Activated CD4-positive, alpha-beta T cell treated with anti-CD3 and anti-CD28 coated beads, Interleukin-2, amount 50 U/mL, for 24 hours (primary cell): ENCODE results near the gene PACSIN1.

ENCODE experiments used
- DNase-seq, 2 donors: peaks; one replicate each; pipeline ENCODE4 v3.0.0-alpha.2; 2020; ENCODE audit warnings: low read depth in 1 of 2, low spot score in 1 of 2

Gene PACSIN1

DNA sequence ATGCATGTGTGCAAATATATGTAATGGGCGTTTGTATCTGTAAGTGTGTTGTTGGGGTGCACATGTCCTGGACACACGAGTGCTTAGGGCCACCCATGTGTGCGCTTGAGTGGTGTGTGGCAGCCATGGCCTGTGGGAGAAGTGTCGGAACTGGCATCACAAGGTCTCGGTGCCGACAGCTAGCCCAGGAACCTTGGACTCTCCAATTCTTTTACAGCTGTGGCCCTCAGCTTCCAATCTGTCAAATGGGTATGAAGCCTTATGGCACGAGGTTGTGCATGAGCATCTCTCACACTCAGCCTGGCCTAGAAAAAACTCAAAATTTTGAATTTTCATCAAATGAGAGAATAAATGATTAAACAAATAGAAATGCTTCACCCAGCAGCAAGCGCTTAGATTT is 48.2 kb downstream of the PACSIN1 start:
- no peak for DNase-seq

DNA sequence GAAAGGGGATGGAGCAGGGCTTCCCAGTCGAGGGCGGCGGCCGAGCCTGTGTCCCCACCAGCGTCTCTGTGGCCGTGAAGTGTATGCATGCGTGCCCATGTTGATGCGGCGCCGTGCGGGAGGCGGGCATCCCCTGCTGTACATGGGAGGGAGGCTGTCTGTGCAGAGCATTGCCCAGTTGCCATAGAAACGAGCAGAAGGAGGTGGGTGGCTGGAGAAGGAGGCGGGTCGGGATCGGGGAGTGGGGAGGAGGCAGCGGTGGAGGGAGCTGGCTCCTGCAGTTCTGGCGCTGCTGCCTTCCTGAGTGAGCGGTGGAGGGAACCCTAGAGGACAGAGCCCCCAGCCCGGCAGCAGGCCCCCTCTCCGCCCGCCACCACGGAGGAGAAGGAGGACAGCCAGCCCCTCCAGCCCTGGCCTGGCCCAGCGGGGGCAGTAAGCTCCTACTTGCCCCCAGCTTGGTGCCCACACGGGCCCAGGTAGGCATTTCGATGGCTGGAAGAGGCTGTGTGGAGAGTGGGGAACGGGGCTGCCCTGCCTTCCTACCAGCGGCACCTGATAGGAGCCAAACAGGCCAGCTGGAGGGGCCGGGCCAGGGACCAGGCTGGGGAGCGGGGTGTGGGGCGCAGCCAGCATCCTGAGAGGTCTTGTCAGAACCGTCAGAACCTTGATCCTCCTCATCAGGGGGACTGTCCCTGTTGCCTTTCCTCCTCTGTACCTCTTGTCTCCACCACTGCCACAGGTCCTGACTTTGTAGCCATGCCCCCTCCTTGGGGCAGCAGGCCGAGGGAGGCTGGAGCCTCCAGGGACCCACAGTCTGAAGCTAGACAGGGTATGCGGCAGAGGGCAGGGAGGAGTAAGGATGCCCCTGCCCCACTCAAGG is 49.0 kb downstream of the PACSIN1 start:
- DNase-seq = no peak

DNA sequence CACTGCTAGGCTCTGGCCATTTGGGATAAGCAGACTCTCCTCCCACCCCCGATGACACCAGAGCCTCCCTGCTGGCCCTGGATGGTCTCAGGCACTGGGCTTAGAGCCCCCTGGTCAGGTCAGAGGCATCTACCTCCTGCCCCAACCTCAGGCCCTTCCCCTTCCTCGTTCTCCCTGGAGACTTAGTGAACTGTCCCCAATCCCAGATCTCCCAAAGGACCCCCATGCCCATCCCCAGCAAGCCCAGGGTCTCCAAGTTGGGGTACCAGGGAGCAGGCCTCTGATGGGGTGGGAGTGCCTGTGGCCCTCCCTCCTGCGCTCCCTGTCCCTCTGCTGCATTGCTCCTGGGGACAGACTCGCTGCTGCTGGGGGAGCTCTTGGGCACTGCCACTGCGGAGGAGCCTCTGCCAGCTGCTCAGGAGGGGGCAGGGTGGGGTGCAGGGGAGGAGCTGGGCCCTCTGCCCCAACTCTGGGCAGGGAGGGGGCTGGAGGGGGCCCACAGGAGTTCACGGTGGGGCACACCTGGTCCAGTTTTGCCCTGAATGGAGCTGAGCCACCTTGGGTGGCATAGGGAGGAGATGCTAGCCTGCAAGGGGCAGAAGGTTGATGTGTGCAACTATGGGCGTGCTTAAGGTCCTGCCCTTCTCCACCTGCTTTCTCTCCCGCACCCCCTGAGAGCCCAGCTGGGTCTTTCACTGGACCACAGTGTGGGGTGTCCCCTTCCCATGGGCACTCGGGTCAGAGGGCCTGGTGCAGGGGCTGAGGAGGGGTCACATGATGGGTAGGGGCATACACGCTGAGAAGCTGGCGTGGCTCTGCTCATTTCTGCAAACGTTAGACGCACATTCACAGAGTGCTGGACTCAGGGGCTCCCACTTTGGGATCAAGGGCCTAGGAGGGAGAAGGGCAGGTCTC is 49.9 kb downstream of the PACSIN1 start:
- DNase-seq = no peak

DNA sequence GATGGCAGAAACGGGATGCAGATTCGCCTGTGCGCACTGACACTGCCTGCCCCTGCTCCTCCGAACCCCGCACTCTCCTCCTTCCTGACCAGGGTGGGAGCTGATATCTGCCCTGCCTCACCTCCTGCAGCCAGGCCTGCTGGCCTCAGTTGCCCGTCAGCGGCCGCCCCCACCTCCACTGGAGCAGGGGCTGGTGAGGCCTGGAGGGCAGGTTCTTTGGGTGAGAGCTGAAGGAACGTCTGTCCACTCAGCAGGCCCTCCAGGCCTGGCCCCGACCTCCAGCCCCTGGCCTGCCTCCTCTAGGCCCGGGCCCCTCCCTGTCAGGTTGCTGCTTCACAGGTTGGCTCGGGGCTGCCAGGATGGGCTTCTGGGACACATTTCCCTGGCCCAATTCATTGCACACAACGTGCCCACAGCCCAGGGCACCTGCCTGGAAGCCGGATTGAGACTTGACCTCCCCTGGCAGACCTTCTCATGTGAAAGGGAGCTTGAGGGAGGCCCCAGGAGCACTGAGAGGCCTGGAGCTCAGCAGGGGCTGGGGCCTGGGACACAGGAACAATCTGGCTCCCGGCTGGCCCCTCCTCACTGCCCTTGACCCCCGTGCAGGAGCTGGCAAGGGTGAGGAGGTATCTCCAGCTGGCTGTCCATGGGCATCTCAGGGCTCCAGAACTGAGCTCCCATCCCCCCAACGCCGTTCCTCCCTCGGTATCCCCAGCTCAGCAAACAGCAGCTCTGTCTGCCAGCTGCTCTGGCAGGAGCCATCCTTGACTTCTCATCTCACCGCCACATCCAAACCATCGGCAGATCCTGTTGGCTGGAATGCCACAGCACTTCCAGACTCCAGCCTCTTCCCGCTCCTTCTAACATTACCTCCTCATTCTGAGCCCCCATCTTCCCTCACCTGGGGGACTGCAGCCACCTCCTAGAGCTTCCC is 50.8 kb downstream of the PACSIN1 start:
- DNase-seq = no peak

DNA sequence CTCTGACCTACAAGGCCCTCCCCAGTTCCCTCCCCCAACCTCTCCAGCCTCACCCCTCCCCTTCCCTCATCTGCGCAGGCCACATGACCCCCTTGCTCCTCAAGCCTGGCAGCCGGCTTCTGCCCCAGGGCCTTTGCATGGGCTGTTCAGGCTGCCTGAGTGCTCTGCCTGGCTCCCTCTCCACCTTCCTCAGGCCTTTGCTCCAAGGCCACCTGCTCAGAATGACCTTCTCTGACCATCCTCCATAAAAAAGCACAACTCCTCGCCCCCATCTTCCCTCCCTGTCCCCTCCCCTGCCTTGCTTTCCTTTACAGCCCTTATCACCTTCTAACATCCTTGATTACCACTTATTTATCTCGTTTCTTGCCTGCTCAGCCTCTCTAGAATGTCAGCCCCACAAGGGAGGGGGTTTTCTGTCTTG is 51.6 kb downstream of the PACSIN1 start:
- DNase-seq = no peak

DNA sequence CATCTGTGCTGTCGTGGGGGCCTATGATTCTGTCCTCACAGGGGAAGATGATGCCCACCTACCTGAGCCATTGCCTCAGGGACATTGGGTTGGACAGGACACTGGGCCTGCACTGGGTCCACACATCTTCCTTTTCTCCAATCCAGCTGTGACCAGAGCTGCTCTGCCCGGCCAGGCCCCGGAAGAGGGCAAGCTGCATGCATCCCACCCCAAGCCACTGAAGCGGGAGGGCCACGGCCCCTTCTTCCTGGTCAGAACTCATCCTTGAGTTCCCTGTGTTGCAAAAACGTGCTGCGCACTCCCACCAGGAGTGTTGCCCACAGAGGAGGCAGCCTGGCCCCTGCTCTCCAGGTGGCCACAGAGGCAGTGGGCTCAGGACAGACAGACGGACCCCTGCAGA is 52.1 kb downstream of the PACSIN1 start:
- DNase-seq = no peak

DNA sequence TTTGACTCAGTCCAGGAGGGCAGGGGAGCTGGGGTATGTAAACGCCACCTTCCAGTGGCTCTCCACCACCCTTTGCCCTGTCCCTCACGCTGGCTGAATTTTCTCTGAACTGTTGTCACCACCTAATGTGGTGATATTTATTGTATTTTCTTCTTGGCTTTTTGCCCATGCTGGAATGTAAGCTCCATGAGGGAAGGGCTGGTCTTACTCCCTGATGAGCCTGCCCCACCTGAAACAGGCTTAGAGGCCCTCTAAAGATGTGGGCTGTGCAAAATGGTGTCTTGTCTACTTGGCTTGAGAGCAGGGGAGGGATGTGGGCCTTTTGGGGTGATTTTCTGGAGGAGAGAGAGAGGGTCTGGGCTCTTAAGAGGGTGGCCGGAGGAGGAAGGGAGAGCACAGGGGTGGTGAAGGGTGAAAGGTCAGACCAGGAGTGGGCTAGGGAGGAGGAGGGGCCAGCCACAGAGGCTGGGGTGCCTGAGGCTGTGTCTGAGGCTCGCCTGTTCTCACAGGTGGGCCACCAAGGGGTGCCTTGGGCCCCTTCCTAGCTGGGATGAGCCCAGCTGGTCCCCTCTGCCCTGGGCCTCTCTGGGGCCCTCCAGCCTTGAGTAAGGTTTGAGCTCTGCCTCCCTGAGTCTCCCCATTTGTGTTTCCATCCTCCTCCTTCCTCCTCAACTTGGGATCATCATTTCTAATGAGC is 52.9 kb downstream of the PACSIN1 start:
- DNase-seq = no peak

DNA sequence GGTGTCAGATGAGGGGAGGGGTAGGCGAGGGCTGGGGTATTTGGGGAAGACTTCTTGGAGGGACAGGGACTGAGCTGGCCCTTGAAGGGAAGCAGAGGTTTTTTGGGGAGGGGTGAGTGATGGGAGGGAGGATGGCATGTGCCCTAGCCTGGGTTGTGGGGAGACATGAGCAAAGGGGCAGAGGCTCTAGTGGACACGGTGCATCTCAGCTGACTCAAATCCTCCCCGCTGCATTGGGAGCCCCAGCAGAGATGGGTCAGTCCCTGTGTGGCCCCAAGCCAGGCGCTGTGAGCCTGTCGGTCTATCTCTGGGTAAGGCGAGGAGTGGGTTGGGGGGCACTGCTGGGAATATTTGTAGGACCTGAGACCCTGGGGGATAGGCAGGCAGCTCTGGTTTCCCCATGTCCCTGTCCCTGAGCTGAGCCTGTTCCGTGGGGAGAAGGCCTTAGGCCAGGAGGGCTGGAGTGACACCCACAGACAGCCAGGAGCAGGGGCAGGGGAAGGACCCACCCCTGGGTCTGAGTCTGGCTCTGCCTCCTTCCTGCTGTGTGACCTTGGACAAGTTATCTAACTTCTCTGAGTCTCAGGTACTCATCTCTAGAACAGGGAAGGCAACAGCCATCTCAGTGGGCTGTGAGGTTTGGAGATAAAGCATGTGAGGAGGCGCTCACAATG is 54.2 kb downstream of the PACSIN1 start:
- no peak for DNase-seq

DNA sequence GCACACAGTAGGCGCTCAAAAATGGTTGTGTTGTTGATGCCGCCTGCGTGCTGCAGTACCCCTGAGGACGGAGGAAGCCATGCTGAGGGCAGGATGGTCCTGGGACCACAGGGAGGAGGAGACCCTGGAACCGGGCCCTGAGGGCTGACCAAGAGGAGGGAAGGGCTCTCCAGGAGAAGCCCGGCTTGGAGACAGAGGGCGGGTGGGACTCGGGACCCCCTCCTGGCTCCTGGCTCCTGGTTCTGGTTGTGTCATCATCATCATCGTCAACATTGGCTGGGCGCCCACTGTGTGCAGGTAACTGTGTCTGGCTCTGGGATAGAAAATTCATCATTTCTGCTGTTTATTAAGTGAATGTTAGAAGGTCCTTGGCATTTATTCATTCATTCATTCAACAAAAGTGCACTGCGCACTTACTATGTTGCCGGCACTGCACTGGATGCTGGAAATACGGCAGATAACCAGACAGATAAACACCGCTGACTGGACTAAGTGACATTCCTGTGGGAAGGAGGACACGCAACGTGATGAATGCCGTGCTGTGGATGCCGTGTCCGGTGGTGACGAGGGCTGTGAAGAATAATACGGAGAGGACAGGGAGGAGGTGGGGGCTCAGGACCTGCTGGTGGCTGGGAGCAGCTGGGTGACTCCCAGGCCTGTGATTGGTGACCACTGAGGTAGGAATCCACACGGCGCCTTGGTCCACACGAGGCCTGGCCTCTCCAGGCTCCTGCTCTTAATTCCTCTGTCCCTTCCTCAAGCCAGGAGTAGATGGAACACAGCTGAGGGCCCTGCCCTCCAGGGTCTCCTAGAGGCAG is 55.0 kb downstream of the PACSIN1 start:
- no peak for DNase-seq

DNA sequence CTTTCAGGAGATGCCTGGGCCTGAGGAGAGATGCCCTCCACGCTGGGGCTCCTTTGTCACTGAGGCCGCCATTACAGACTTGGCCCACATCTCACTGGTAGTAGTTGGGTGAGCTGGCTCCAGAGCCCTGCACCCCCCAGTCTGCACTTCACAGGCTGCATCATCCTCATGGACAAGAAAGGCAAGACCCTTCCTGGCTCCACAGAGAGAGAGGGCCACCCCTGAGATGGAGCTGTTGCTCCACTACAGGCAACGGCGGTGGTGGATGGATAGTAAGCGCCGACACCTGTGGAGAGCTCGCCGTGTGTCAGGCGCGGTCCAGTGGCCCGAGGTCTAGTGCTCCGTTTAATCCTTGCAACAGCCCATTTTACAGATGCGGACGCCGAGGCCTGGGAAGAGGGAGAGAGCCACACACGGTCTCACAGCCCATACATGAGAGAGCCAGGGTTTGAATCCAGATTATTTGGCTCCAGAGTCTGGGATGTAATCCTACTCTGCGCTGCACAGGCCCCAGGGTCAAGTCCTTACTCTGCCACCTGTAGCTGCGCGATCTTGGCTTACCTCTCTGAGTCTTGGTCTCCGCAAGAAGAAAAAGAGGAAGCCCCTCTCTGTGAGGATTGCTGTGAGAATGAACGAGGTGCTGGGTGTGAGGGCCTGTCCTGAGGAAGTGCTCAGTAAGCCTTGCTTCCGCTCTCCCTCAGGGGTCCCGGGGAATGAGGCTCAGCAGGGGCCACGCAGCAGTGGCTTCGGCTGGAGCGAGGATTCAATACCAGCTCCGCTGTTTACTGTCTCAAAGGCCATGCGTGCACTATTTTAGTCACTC is 55.8 kb downstream of the PACSIN1 start:
- DNase-seq = no peak

DNA sequence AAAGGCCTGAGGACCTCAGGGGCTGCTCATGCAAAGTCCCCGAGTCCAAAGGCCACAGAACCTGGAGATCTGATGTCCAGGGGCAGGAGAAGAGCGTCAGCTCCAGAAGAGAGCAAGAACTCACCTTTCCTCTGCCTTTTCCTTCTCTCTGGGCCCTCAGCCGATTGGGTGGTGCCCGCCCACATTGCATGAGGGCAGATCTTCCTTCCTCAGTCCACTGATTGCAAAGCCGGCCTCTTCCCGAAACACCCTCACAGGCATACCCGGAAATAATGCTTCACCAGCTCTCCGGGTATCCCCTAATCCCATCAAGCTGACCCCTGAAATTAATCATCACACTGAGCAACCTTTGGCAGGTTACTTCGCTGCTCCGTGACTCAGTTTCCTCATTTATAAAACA is 56.9 kb downstream of the PACSIN1 start:
- DNase-seq = no peak

DNA sequence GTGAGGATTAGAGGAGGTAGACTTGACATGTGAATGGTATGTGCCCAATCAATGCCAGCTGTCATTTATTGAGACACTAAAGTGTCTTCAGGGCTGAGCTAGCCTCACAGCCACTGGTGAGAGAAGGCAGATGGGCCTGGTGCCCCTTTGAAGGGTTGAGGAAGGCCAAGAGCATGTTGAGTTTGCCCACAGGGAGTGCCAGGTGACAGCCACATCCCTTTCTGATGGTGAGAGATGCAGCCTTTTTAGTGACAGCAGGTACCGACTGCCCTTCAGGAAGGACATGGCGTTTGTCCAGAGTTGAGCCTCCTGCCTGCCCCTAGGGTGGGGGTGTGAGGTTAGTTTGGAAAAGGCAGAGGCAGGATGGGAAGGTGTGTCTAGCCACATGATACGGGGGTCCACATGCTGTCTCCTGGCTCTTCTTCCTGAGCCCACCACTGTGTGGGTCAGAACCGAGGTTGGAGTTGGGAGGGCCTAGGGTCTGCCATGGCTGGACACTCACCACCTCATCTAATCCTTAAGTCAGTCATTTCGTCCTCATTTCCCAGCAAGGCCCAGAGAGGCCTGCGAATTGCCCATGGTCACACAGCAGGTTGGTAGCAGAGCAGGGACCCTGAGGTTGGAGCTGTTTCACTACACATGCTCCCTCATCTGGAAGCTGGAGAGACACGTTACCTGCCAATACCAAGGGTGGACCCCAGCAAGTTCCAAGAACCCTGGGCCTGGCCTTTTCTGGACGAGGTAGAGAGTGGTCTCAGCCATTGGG is 57.7 kb downstream of the PACSIN1 start:
- DNase-seq = no peak

DNA sequence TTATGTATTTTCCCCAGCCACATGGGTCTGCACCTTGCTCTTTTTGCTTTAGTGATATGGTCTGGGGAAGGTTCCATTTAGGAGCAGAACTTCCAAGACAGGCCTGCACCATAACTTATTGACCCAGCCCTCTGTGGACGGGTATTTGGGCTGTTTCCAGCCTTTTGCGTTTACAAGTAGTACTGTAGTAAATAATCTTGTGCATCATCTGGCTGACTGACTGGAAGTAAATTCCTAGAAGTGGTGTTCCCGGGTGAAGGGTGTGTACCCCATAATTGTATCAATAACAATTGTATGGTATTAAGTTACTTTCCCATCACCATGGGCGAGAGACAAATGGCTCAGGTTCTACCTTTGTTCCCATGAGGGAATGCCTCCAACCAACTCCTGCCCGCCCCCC is 58.6 kb downstream of the PACSIN1 start:
- no peak for DNase-seq

DNA sequence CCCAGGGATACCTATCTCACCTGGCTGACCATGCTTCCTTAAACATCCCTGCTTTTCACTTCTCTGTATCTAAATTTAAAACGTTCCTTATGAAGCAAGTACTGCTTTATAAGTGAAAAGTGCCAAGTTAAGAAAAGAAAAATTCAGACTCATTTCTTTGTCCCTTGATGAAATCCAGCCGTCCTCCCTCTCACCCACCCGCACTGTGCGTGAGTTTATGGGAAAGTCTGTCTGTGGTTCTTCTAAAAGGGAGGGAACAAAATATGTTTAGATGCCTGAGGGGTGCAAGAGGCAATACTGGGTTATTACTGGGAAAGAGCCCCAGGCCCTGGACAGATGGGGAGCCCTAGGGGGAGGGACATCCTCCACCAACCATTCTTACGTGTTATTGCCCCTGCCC is 59.1 kb downstream of the PACSIN1 start:
- DNase-seq = no peak

DNA sequence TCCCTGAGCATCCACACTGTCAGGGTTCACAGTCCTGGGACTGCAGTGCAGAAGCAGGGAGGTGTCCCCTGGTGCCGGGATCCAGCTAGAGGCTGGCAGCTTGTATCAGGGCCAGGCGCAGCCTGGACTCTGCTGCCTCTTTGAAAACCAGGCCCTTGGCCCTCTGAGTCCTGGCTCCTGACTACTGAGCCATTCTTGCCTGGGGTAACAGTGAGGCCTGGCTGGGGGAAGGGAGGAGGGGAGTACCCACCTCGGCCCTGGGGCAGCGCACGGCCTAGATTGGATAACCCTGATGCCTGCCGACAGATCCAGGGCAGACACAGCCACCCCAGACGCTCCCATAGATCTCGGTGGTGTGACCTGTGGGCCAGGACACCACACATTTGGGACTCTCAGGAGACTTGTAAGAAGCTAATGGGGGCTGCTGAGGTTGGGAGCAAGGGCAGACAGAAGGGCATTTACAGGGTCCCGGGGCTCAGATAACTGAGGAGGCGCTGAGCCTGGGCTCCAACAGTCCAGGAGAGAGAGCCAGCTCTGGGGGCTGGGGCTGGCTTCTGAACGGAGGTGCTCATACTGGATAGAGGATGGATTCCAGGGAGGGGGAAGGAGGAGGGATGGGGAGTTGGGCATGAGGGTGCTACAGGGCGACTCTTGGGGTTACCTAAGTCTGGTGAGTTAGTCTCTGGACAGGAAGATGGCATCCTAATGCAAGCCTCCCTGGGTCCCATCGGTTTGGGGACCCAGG is 59.7 kb downstream of the PACSIN1 start:
- no peak for DNase-seq

DNA sequence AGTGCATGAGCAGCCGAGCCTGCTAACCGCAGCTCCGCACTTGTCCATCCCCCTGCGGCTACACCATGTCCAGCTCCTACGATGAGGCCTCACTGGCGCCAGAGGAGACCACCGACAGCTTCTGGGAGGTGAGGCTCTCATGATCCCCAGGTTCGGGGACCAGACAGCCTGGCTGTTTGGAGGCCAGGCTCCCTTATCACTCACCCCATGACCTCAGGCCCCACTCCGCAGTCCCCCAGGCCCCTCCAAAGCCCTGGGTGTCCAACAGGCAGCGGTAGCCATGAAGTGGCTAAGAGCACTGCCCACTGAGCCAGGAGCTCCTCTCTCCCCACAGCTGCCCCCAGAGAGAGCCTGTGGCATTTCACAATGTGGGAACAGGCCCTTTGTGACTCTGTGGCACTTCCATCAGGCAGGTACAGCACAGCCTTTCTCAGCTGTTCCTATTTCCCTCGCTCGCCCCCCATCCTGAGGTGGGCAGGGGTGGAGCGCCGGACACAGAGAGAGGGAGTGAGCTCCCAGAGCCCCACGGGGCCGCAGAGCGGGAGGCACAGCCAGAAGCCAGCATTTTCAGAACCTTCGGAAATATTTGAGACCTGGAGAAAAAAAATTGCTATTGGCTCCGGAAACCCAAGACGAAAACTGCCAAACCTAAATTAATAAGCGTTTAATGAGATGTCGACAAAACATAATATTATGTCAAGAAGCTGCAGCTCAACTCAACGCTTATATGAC is 60.5 kb downstream of the PACSIN1 start:
- DNase-seq = no peak
